OCI-LY7 (cell line): ENCODE results near the gene PSMA3.

Experiments
- EZH2phosphoT487 ChIP-seq: fragments of 200-600 bp; sonication (generic); IDR thresholded peaks from 2 replicates; pipeline ENCODE4 v1.6.1; 2018; ENCODE audit warnings: low read depth, borderline replicate concordance, mild to moderate bottlenecking, mixed run types, antibody characterized with exemption, low read length, moderate library complexity, mixed read lengths
- TF ChIP-seq, protein P1 (sequence below): fragments of 200-600 bp; sonication (generic); conservative IDR thresholded peaks from 2 replicates; pipeline ENCODE4 v1.5.1; 2014; ENCODE audit warnings: mild to moderate bottlenecking, antibody characterized with exemption, low read length, moderate library complexity, mixed read lengths

DNA sequence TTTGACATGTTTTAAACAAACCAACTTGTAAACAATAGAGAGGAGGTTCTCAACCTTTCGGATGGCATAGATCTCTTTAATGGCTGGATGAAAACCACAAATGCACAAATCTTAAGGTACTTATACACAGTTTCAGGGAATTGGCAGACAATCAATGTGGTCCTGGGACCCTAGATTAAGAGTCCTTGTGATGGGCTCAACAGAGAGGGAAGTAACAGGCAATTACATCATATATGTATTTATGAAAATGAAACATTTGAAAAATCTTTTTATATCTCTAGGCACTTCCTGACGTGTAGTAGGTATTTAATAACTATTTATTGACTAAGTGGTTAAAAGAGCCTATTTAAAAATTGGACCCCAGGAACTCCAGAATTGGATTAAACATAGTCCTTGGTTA is 43.8 kb upstream of the PSMA3 start:
- TF ChIP-seq, protein P1, sequence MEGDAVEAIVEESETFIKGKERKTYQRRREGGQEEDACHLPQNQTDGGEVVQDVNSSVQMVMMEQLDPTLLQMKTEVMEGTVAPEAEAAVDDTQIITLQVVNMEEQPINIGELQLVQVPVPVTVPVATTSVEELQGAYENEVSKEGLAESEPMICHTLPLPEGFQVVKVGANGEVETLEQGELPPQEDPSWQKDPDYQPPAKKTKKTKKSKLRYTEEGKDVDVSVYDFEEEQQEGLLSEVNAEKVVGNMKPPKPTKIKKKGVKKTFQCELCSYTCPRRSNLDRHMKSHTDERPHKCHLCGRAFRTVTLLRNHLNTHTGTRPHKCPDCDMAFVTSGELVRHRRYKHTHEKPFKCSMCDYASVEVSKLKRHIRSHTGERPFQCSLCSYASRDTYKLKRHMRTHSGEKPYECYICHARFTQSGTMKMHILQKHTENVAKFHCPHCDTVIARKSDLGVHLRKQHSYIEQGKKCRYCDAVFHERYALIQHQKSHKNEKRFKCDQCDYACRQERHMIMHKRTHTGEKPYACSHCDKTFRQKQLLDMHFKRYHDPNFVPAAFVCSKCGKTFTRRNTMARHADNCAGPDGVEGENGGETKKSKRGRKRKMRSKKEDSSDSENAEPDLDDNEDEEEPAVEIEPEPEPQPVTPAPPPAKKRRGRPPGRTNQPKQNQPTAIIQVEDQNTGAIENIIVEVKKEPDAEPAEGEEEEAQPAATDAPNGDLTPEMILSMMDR = no peak
- TF ChIP-seq EZH2phosphoT487 = no peak
